ENCODE measurements around the gene CLEC4D.
A peak's percentile ranks its signal among the peaks of the same experiment; 100 is the strongest.
"Not testable (repeated sequence)": the region's sequence is repeated elsewhere in the genome, so short reads cannot be mapped to it uniquely, and the experiment has no call there.

CLEC4D gene

GRCh38 chr12:8507596-8507995 lies 5.7 kb upstream of the CLEC4D start:
- no peak overlapping the region for H3K4me3 Mint-ChIP-seq
- H3K36me3 Mint-ChIP-seq (ENCODE audit: low read depth) = no peaks in the 10 kb centered on the region
- no peaks in the 10 kb centered on the region for H3K9me3 Mint-ChIP-seq
- peaks cover 21% of the 10 kb centered on the region for H3K27me3 Mint-ChIP-seq
- no peaks in the 10 kb centered on the region for H3K4me1 Mint-ChIP-seq
- no peak for DNase-seq
- no peak for ATAC-seq
- no peak overlapping the region for H3K27ac Mint-ChIP-seq

DNA sequence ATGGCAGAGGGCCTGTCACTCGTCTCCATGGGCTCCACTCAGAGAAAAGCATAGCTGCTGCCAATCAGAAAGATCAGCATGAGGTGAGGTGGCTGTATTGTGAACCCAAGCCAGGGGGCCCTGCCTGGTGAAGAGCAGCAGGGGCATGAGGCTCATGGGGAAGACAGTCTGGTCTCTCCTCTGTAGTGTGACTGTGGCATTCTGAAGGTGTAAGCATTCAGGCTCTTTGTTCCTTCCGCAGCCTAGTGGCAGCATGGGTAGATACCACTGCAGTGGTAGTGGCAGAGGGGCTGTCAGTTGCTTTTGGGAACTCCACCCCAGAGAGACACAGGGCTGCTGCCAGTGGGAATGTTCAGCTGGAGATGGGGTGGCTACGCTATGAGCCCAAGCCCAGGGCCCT lies 5.1 kb upstream of the CLEC4D start:
- ATAC-seq = no peak
- Mint-ChIP-seq H3K9me3 (no peaks in the 10 kb centered on the region), H3K27ac (no peak overlapping the region), H3K36me3 (ENCODE audit: low read depth) (no peaks in the 10 kb centered on the region), H3K4me3 (no peak overlapping the region), H3K4me1 (no peaks in the 10 kb centered on the region), H3K27me3 (peaks cover 23% of the 10 kb centered on the region)
- DNase-seq = no peak

DNA sequence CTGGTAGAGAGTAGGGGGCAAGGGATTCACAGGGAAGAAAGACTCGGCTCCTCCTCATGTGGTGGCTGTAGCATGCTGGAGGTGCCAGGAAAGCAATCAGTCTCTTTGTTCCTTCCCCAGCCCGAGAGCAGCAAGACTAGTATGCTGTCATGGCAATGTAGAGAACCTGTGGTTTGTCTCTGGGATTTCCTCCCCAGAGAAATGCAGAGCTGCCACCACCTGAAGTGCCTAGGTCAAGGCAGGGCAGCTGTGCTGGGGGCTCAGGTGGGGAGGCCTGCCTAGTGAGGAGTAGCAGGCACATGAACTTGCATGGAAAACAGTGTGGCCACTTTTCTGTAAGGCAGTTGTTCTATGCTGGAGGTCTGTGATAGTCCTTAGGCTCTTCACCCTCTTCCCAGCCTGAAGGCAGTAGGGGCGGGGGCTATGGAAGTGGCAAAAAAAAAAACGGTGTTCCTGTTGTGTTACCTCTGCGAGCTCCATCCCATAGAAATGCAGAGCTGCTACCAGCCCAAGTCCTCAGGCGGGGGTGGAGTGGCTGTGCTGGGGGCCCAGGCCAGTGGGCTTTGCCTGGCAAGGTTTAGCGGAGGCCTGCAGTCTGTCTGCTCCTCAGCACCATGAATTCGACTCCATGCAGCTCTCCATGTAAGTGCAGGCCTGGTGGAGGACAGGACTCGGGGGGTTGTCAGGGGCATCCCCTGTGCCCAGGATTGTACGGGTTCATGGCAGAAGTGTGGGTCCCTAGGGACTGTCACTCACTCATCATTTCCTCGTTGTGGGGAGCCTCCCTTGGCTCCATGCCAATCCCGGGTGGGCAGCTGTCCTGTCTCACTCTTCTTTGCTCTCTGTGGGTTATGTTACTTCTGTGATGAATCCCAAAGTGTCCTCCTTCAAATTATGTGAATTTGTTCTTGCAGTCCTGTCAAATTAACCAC lies 4.1 kb upstream of the CLEC4D start:
- Mint-ChIP-seq H3K27ac (no peak overlapping the region), H3K4me1 (no peaks in the 10 kb centered on the region), H3K9me3 (no peaks in the 10 kb centered on the region), H3K36me3 (ENCODE audit: low read depth) (no peaks in the 10 kb centered on the region), H3K4me3 (no peak overlapping the region), H3K27me3 (peaks cover 23% of the 10 kb centered on the region)
- DNase-seq (no peak), ATAC-seq (no peak)

DNA sequence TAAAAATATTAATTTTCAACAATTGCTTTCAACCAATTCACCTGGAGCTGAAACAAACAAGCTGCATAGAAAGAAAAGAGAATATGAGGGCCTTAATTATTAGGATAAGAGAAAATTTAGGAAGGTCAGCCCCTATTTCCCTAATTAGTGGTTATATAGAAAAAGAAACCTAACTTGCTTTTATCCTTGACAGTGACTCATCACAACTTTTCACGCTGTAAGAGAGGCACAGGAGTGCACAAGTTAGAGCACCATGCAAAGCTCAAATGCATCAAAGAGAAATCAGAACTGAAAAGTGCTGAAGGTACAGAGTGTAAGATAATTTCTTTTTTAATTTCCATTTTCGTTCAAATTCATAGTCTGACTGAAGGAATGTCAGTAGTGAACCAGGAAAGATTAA lies 4.7 kb downstream of the CLEC4D start:
- no peak overlapping the region for H3K27ac Mint-ChIP-seq
- H3K4me3 Mint-ChIP-seq = no peak overlapping the region
- no peaks in the 10 kb centered on the region for H3K4me1 Mint-ChIP-seq
- no peaks in the 10 kb centered on the region for H3K36me3 Mint-ChIP-seq (ENCODE audit: low read depth)
- no peak for ATAC-seq
- peaks cover 15% of the 10 kb centered on the region for H3K27me3 Mint-ChIP-seq
- no peak for DNase-seq
- H3K9me3 Mint-ChIP-seq = no peaks in the 10 kb centered on the region

DNA sequence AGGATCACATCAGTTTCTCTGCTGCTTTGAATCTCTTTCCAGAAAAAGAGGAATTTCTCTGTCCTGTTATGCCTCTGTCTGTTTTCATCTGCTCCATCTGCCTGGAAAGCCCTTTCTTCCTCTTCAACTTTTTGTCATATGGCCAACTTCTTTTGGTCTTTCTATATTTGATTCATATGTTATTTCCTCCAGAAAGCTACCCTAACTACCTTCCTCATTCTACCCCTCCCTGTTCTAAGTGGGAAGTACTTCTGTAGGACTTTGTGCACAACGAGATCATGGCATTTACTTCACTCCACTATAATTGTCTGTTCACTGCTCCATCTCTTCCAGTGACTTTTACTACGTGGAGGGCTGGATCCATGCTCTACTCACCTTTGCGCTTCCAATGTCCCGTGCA lies 5.9 kb downstream of the CLEC4D start:
- H3K4me3 Mint-ChIP-seq = no peak overlapping the region
- DNase-seq (no peak), ATAC-seq (no peak)
- H3K27me3 Mint-ChIP-seq = peaks cover 18% of the 10 kb centered on the region
- H3K27ac Mint-ChIP-seq = no peak overlapping the region
- no peaks in the 10 kb centered on the region for H3K9me3 Mint-ChIP-seq
- no peaks in the 10 kb centered on the region for H3K36me3 Mint-ChIP-seq (ENCODE audit: low read depth)
- H3K4me1 Mint-ChIP-seq = no peaks in the 10 kb centered on the region

- Mint-ChIP-seq H3K4me3 (no peak overlapping the region), H3K9me3 (peaks cover 9% of the 10 kb centered on the region), H3K27me3 (peaks cover 35% of the 10 kb centered on the region), H3K27ac (no peak overlapping the region), H3K4me1 (no peaks in the 10 kb centered on the region), H3K36me3 (ENCODE audit: low read depth) (no peaks in the 10 kb centered on the region)
- ATAC-seq (no peak), DNase-seq (no peak)
Observed at GRCh38 chr12:8527250-8528130, 14.2 kb downstream of the CLEC4D start.

- Mint-ChIP-seq H3K4me3 (no peak overlapping the region), H3K9me3 (no peaks in the 10 kb centered on the region), H3K4me1 (no peaks in the 10 kb centered on the region), H3K27ac (no peak overlapping the region), H3K36me3 (ENCODE audit: low read depth) (no peaks in the 10 kb centered on the region), H3K27me3 (peaks cover 31% of the 10 kb centered on the region)
- DNase-seq (no peak), ATAC-seq (no peak)
Observed at GRCh38 chr12:8532045-8532444, 18.7 kb downstream of the CLEC4D start.

GRCh38 chr12:8537820-8538219 lies 24.5 kb downstream of the CLEC4D start:
- H3K36me3 Mint-ChIP-seq (ENCODE audit: low read depth); H3K4me3 Mint-ChIP-seq; DNase-seq; H3K9me3 Mint-ChIP-seq; H3K27ac Mint-ChIP-seq; ATAC-seq: not testable (repeated sequence)
- H3K27me3 Mint-ChIP-seq = peaks cover 51% of the 10 kb centered on the region
- peaks cover 14% of the 10 kb centered on the region for H3K4me1 Mint-ChIP-seq

DNA sequence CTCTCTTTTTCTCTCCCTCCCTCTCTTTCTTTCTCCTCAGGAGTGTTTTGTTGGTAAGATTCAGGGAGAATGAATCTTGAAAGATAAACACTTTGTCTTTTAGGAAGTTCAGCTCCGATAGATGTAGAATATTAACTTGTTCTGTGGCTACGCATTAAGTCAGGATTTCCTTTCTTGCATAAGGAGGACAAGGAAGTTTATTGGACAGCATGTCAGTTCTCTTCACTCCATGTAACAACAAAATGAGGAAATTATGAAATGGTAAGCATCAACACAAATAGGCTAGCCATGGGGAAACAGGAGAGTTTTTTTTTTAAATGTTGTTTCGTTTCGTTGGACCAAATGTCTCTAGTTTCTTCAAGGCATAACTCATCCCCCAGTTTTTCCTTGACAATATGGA lies 27.5 kb downstream of the CLEC4D start, which contains the start of gene CLEC4E:
TSS of gene CLEC4E (minus strand) at position 75 of the 400 bp plus-strand sequence. CDS start 108 bp downstream, outside the sequence.
- not testable (repeated sequence) for H3K36me3 Mint-ChIP-seq (ENCODE audit: low read depth); ATAC-seq; H3K9me3 Mint-ChIP-seq; H3K27ac Mint-ChIP-seq; H3K4me3 Mint-ChIP-seq; DNase-seq
- H3K4me1 Mint-ChIP-seq = peaks cover 17% of the 10 kb centered on the region
- H3K27me3 Mint-ChIP-seq = peaks cover 38% of the 10 kb centered on the region

DNA sequence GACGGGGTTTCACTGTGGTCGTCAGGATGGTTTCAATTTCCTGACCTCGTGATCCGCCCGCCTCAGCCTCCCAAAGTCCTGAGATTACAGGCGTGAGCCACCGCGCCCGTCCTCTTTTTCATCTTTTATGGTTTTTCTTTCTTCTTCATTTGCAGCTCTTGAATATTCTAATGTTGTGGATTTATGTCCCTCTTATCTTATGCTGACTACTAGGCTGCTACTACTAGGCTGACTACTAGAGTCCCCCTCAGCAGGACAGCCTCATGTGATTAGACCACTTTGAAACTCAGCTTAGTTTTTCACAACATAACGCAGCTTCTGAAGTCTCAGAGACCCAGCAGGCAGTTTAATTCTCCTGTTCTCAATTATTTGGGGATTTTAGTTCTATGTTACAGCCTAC lies 28.3 kb downstream of the CLEC4D start:
- Mint-ChIP-seq H3K4me1 (peaks cover 17% of the 10 kb centered on the region), H3K27me3 (peaks cover 36% of the 10 kb centered on the region), H3K4me3 (no peak overlapping the region), H3K36me3 (ENCODE audit: low read depth) (no peaks in the 10 kb centered on the region), H3K27ac (no peak overlapping the region), H3K9me3 (no peaks in the 10 kb centered on the region)
- DNase-seq (no peak), ATAC-seq (peak; percentile 52)

- Mint-ChIP-seq H3K4me3 (no peak overlapping the region), H3K27me3 (peaks cover 25% of the 10 kb centered on the region), H3K9me3 (no peaks in the 10 kb centered on the region), H3K27ac (no peak overlapping the region), H3K36me3 (ENCODE audit: low read depth) (no peaks in the 10 kb centered on the region), H3K4me1 (peaks cover 17% of the 10 kb centered on the region)
- DNase-seq (peak; percentile 72), ATAC-seq (peak; percentile 64)
Observed at GRCh38 chr12:8544295-8544694, 31.0 kb downstream of the CLEC4D start.

- H3K27ac Mint-ChIP-seq = no peak overlapping the region
- H3K27me3 Mint-ChIP-seq = peaks cover 6% of the 10 kb centered on the region
- no peak for DNase-seq
- ATAC-seq = no peak
- no peaks in the 10 kb centered on the region for H3K9me3 Mint-ChIP-seq
- H3K4me3 Mint-ChIP-seq = no peak overlapping the region
- no peaks in the 10 kb centered on the region for H3K36me3 Mint-ChIP-seq (ENCODE audit: low read depth)
- H3K4me1 Mint-ChIP-seq = peaks cover 10% of the 10 kb centered on the region
Observed at GRCh38 chr12:8546591-8546990, 33.3 kb downstream of the CLEC4D start.

DNA sequence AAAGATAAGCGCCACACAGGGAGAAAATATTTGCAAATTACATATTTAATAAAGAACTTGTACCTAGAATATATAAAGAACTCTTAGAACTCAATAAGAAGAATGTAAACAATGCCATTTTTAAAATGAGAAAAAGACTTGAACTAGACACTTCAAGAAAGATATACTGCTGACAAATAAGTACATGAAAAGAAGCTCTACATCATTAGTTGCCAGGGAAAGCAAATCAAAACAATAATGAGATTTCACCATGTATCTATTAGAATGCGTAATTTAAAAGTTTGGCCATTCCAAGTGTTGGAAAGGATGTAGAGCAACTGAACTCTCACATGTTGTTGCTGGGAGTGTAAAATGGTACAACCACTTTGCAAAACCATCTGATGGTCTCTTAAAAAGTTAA lies 34.3 kb downstream of the CLEC4D start:
- H3K4me3 Mint-ChIP-seq = no peak overlapping the region
- no peaks in the 10 kb centered on the region for H3K36me3 Mint-ChIP-seq (ENCODE audit: low read depth)
- H3K4me1 Mint-ChIP-seq = peaks cover 3% of the 10 kb centered on the region
- ATAC-seq = no peak
- no peak overlapping the region for H3K27ac Mint-ChIP-seq
- DNase-seq = no peak
- H3K9me3 Mint-ChIP-seq = no peaks in the 10 kb centered on the region
- peaks cover 4% of the 10 kb centered on the region for H3K27me3 Mint-ChIP-seq

- Mint-ChIP-seq H3K27me3 (peaks cover 4% of the 10 kb centered on the region), H3K4me3 (no peak overlapping the region), H3K36me3 (ENCODE audit: low read depth) (no peaks in the 10 kb centered on the region), H3K9me3 (no peaks in the 10 kb centered on the region), H3K27ac (no peak overlapping the region), H3K4me1 (peaks cover 3% of the 10 kb centered on the region)
- ATAC-seq (no peak), DNase-seq (no peak)
Observed at GRCh38 chr12:8548192-8548591, 34.9 kb downstream of the CLEC4D start.

DNA sequence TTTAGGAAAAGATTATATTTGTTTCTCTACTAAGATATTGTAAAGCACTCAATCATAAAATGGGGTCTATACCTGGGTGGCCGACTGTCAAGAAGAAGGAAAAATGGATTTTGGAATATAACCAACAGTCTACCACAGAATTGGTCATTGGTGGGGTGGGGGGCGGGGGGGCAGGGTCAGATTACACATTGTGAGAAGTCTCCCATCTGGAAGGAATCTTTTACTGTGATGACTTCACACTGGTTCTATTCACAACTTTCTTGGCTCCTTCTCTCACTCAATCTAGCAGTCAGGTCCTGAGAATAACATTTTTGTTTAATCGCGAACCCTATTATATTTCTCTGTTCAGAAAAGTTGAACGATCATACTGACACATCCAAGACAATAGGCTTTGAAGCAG lies 36.1 kb downstream of the CLEC4D start:
- Mint-ChIP-seq H3K36me3 (ENCODE audit: low read depth) (no peaks in the 10 kb centered on the region), H3K4me3 (no peak overlapping the region), H3K27ac (no peak overlapping the region), H3K4me1 (peaks cover 3% of the 10 kb centered on the region), H3K27me3 (no peaks in the 10 kb centered on the region), H3K9me3 (no peaks in the 10 kb centered on the region)
- ATAC-seq (no peak), DNase-seq (no peak)
